HepG2 (cell line): ENCODE data around the gene PIK3CG. TPM values are rescaled to one million over a fixed set of nuclear protein-coding genes. Genes with fewer than 3 reads are reported as not detected.

Experiments used
- ATAC-seq: fragments of 200-7000 bp; cut with Tn5 transposase; 3 replicates; pipeline ENCODE4 v1.9.1; 2020; ENCODE audit warnings: mild to moderate bottlenecking, moderate library complexity
- BruUV-seq: library from RNA; stranded (reverse); fragments of 400-500 nt; replicated peaks from 2 replicates; lab custom pipeline; 2021; lab: Mats Ljungman, UMichigan
- CTCF ChIA-PET: fragments of 300-600 bp; formaldehyde crosslinking; extraction: SDS; loops from one replicate; lab custom pipeline; 2021; ENCODE audit warnings: low total read pairs, inconsistent platforms, low intra/inter-chr PET ratio; lab: Yijun Ruan, JAX
- POLR2A ChIA-PET: fragments of 350-600 bp; sonication (Branson Sonifier 250); formaldehyde crosslinking; loops from one replicate; lab custom pipeline; 2020; ENCODE audit warnings: antibody characterized with exemption, inconsistent platforms; lab: Yijun Ruan, JAX
- DNase-seq: peaks from one replicate; pipeline ENCODE4 v3.0.0-alpha.2; 2015; ENCODE audit warnings: low spot score
- FAIRE-seq: peaks from 3 replicates; lab custom pipeline; 2011; peaks lifted over from hg19 to GRCh38; lab: Jason Lieb, UNC
- H2AFZ ChIP-seq: one replicate; pipeline ENCODE4 v1.6.1; 2011; ENCODE audit warnings: low read length, inconsistent platforms
- H3K27ac ChIP-seq: fragments of 300-600 bp; 3 replicates; pipeline ENCODE4 v1.8.0; 2011; ENCODE audit warnings: mixed run types, mild to moderate bottlenecking, mixed read lengths, low read length, inconsistent platforms; ENCODE audit not compliant: insufficient read depth; ENCODE audit errors: extremely low read length
- H3K27me3 ChIP-seq, 2 experiments: fragments of 200-600 bp in 1 of 2; 2 replicates in 1 of 2; 3 replicates in 1 of 2; pipeline versions ENCODE4 v1.6.0 to v1.8.0; 2011; ENCODE audit warnings: low read length in 2 of 2, mild to moderate bottlenecking in 2 of 2, moderate library complexity in 2 of 2, inconsistent platforms in 1 of 2; ENCODE audit not compliant: insufficient read depth in 2 of 2, control insufficient read depth in 1 of 2
- H3K36me3 ChIP-seq, 2 experiments: fragments of 200-600 bp in 1 of 2; replicated peaks in 1 of 2; 2 replicates in 1 of 2; 3 replicates in 1 of 2; pipeline versions ENCODE4 v1.5.1 to v1.8.0; 2011; ENCODE audit warnings: low read length in 2 of 2, inconsistent platforms in 1 of 2; ENCODE audit not compliant: insufficient read depth in 2 of 2, control insufficient read depth in 1 of 2
- H3K4me1 ChIP-seq: 2 replicates; pipeline ENCODE4 v1.5.1; 2012; ENCODE audit warnings: low read length, inconsistent platforms; ENCODE audit not compliant: insufficient read depth
- H3K4me2 ChIP-seq: 2 replicates; pipeline ENCODE4 v1.6.0; 2011; ENCODE audit warnings: low read depth, low read length, inconsistent platforms
- H3K4me3 ChIP-seq, 3 experiments: fragments of 200-600 bp in 1 of 3; sonication (generic), shearing (Covaris generic) in 1 of 3; replicated peaks in 1 of 3; 2 replicates each; pipeline ENCODE4 v1.5.1; 2011 to 2016; ENCODE audit warnings: low read length in 3 of 3, inconsistent platforms in 2 of 3, low read depth in 2 of 3, mild to moderate bottlenecking in 2 of 3, control low read depth in 1 of 3, mixed read lengths in 1 of 3; ENCODE audit not compliant: insufficient read depth in 1 of 3
- H3K79me2 ChIP-seq: one replicate; pipeline ENCODE4 v1.6.1; 2011; ENCODE audit warnings: low read length, inconsistent platforms; ENCODE audit not compliant: insufficient read depth
- H3K9ac ChIP-seq: 2 replicates; pipeline ENCODE4 v1.6.0; 2011; ENCODE audit warnings: mild to moderate bottlenecking, low read depth, low read length, inconsistent platforms; ENCODE audit not compliant: insufficient read depth
- H3K9me3 ChIP-seq: 2 replicates; pipeline ENCODE4 v1.5.1; 2012; ENCODE audit warnings: mild to moderate bottlenecking, low read length
- H4K20me1 ChIP-seq: 2 replicates; pipeline ENCODE4 v1.6.0; 2011; ENCODE audit warnings: inconsistent platforms, mild to moderate bottlenecking, low read length, moderate library complexity; ENCODE audit not compliant: insufficient read depth
- ARHGAP35 ChIP-seq: sonication (generic); formaldehyde crosslinking; IDR thresholded peaks from 2 replicates; pipeline ENCODE4 v1.9.0; 2022; ENCODE audit warnings: mild to moderate bottlenecking, inconsistent platforms, moderate library complexity, missing genetic modification reagents, borderline replicate concordance
- CREB3 ChIP-seq: sonication (generic); formaldehyde crosslinking; IDR thresholded peaks from 2 replicates; pipeline ENCODE4 v1.5.0; 2020; ENCODE audit warnings: missing genetic modification reagents
- RNF219 ChIP-seq: sonication (generic); formaldehyde crosslinking; IDR thresholded peaks from 2 replicates; pipeline ENCODE4 v1.5.0; 2020; ENCODE audit warnings: mild to moderate bottlenecking, missing genetic modification reagents
- SNAPC5 ChIP-seq: sonication (generic); formaldehyde crosslinking; IDR thresholded peaks from 2 replicates; pipeline ENCODE4 v1.8.1; 2023; ENCODE audit warnings: mild to moderate bottlenecking, missing genetic modification reagents, borderline replicate concordance
- TCF7 ChIP-seq: sonication (generic); IDR thresholded peaks from 2 replicates; pipeline ENCODE4 v1.6.1; 2016; ENCODE audit warnings: antibody characterized with exemption, low read depth
- WIZ ChIP-seq: sonication (generic); formaldehyde crosslinking; IDR thresholded peaks from 2 replicates; pipeline ENCODE4 v1.5.1; 2020; ENCODE audit warnings: mild to moderate bottlenecking, missing genetic modification reagents
- ZNF878 ChIP-seq: sonication (generic); formaldehyde crosslinking; IDR thresholded peaks from 2 replicates; pipeline ENCODE4 v1.8.1; 2023; ENCODE audit warnings: mild to moderate bottlenecking, missing genetic modification reagents, moderate library complexity
- WGBS: methylation state at CpG from one replicate; pipeline ENCODE4 v1.1.6; 2017; ENCODE audit warnings: low lambda C conversion rate; 5-methylcytosine and 5-hydroxymethylcytosine counted together
- in situ Hi-C: cut with HindIII; loops from 2 replicates; pipeline ENCODE4 v1.10.0; 2017; ENCODE audit warnings: low pct_unique_long_range_greater_than_20kb; ENCODE audit not compliant: extremely low pct_ligation_motif_present
- intact Hi-C: fragments of 100-400 bp; cut with micrococcal nuclease; formaldehyde crosslinking; loops from one replicate; pipeline ENCODE4 v1.10.0; 2022; ENCODE audit not compliant: unreplicated experiment
- polyA plus RNA-seq, 8 experiments: library from polyadenylated mRNA; depleted of rRNA in 3 of 8; stranded (reverse) in 7 of 8; unstranded in 1 of 8; fragments of >200 nt; fragmentation: Illumina TruSeq in 4 of 8; extraction: Trizol in 4 of 8; gene quantifications; 2 replicates each; pipeline versions ENCODE4 v1.2.1 to v1.2.3, GENCODE V29; 2011 to 2016; ENCODE audit warnings: low read depth in 4 of 8, missing spikeins in 1 of 8, mixed read lengths in 1 of 8; ENCODE audit not compliant: insufficient read depth in 1 of 8
- total RNA-seq, 5 experiments: library from RNA; depleted of rRNA; stranded (reverse); fragments of >200 nt; fragmentation: Illumina TruSeq; extraction: Trizol; gene quantifications; 2 replicates each; pipeline ENCODE4 v1.2.3, GENCODE V29; 2016; ENCODE audit warnings: low read depth in 1 of 5

The PIK3CG gene
- total and polyA plus RNA-seq, 2 of the 13 experiments (the other 11 are each of a cell fraction or from before 2014, with no cell fraction given): not detected

GRCh38 chr7:106938803-106939202 lies 73.7 kb downstream of the PIK3CG start:
- no peak for ATAC-seq
- no peaks in the 10 kb centered on the region for H3K9me3 ChIP-seq
- no peaks in the 10 kb centered on the region for H4K20me1 ChIP-seq
- in situ Hi-C loops (no loop called here), intact Hi-C loops (no loop called here)
- no peak overlapping the region for H2AFZ ChIP-seq
- no peaks in the 10 kb centered on the region for H3K36me3 ChIP-seq
- TF ChIP-seq SNAPC5 (no peak), WIZ (CRISPR knock-in tag) (no peak), TCF7 (no peak), ZNF878 (CRISPR knock-in tag) (no peak), ARHGAP35 (CRISPR knock-in tag) (no peak), CREB3 (CRISPR knock-in tag) (no peak), RNF219 (CRISPR knock-in tag) (no peak)
- no peak overlapping the region for H3K4me3 ChIP-seq
- WGBS: 15% methylated on average over 5 of the region's 5 CpGs
- no peak overlapping the region for H3K4me2 ChIP-seq
- no peaks in the 10 kb centered on the region for H3K79me2 ChIP-seq
- ChIA-PET CTCF (no interaction called here), POLR2A (no interaction called here)
- H3K9ac ChIP-seq: no peak overlapping the region
- no peaks in the 10 kb centered on the region for H3K27me3 ChIP-seq
- H3K4me1 ChIP-seq: no peaks in the 10 kb centered on the region
- no peak for FAIRE-seq
- BruUV-seq: no TSS peak
- no peak overlapping the region for H3K27ac ChIP-seq
- DNase-seq: no peak
